ENCODE results near the gene PSMD13.

DNA sequence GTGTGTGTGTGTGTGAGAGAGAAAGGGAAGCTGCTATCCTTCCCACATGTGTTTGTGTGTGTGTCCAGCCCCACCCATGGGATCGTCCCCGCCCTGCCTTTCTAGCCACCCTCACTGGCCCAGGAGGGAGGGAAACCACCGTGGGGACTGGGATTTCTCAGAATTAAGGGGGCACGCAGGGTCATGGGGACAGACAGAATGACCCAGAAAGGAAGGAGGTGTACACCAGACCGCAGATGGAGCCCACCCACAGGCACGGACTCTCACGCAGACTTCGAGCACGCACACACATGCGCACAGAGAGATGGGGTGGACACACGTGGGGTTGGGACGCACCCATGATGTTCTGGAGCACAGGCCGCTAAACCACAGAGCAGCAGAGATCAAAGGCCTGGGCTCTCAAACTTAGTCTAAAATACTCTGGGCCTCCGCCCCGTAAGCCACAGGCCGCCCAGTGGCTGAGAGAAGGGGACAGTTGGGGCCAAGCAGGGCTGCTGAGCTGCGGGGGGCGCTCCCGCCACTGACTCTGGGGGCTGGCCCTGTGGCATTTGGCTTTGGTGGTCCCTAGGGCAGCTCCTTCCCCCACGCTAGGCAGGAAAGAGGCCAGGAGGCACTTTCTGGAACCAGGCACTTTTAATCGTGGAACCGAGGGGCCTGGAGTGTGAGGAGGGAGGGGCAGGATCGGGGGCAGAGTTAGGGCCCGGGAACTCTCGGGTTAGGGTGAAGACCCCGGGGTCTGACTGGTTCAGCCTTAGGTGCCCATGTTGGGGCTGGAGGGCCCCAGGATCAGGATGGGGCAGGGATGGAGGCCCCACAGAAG lies 61.0 kb downstream of the PSMD13 start:
- TF ChIP-seq POLR2AphosphoS5 (IDR thresholded peaks at IDR 0.05; ENCODE audit: low read depth, low read length): no peak
- TF ChIP-seq TAF1 (IDR thresholded peaks at IDR 0.05; ENCODE audit: borderline replicate concordance, insufficient read depth, low read length): no peak
- no peak for TF ChIP-seq SIN3A (IDR thresholded peaks at IDR 0.05; ENCODE audit: borderline replicate concordance, insufficient read depth, low read length)
- TF ChIP-seq, protein P1, sequence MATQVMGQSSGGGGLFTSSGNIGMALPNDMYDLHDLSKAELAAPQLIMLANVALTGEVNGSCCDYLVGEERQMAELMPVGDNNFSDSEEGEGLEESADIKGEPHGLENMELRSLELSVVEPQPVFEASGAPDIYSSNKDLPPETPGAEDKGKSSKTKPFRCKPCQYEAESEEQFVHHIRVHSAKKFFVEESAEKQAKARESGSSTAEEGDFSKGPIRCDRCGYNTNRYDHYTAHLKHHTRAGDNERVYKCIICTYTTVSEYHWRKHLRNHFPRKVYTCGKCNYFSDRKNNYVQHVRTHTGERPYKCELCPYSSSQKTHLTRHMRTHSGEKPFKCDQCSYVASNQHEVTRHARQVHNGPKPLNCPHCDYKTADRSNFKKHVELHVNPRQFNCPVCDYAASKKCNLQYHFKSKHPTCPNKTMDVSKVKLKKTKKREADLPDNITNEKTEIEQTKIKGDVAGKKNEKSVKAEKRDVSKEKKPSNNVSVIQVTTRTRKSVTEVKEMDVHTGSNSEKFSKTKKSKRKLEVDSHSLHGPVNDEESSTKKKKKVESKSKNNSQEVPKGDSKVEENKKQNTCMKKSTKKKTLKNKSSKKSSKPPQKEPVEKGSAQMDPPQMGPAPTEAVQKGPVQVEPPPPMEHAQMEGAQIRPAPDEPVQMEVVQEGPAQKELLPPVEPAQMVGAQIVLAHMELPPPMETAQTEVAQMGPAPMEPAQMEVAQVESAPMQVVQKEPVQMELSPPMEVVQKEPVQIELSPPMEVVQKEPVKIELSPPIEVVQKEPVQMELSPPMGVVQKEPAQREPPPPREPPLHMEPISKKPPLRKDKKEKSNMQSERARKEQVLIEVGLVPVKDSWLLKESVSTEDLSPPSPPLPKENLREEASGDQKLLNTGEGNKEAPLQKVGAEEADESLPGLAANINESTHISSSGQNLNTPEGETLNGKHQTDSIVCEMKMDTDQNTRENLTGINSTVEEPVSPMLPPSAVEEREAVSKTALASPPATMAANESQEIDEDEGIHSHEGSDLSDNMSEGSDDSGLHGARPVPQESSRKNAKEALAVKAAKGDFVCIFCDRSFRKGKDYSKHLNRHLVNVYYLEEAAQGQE (IDR thresholded peaks at IDR 0.05; ENCODE audit: insufficient read depth in 1 of 2, low read depth in 2 of 2, low read length in 2 of 2): no peak
- no peak for TF ChIP-seq FOXP2 (optimal IDR thresholded peaks at IDR 0.05; ENCODE audit: borderline replicate concordance, extremely low read depth, extremely low read length, insufficient read depth)
